ENCODE results near the gene MAEA.
"Not testable (repeated sequence)": the region's sequence is repeated elsewhere in the genome, so short reads cannot be mapped to it uniquely, and the experiment has no call there.

The MAEA gene

DNA sequence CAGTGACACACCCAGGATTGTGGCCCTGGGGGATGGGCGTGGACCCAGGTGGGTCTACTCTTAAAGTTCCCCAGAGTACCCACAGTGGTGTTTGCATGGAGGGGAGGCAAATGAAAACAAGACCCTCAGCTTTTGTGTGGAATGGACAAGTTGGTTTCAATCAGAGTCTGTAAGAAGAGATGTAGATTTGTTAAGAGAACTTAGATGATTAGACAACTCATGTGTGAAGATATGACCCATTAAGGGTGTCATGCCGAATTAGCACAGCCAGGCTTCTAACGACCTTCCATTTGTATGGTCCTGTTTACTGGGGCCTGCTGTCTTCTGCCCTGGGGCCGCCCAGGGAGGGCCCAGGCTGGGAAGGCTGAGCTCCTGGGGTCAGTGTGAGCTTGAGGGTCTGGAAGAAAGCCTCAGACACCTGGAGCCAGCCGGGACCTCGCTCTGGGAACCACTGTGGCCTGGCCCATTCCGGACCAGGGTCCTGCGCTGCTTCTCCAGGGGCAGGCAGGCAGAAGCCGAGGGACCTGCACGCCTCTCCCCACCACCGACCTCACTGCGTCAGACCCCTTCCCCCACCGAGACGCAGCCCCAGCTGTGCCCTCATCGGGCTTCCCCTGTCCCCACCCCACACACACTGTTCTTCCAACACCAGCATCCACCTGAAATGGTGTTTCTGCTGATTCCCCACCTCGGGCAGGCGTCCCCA, 77.7 kb downstream of the MAEA start:
- no peak for DNase-seq (ENCODE audit: low read depth)

DNA sequence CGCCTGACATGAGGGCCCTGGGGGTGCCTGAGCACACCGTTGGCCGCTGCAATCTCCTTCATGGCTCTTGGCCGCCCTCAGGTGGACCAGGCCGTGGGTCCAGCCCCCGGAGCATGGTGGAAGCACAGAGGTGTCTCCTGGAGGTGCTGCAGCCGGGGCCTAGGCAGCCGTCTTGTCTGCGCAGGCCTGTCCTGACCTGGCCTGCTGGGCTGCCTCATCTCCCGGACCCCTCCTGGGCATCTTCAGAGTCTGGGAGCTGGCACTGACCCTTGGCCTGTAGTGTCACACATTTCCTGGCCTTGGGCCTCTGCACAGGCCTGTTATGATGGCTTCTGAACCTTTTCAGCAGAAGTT, 78.2 kb downstream of the MAEA start:
- DNase-seq (ENCODE audit: low read depth), result no peak

DNA sequence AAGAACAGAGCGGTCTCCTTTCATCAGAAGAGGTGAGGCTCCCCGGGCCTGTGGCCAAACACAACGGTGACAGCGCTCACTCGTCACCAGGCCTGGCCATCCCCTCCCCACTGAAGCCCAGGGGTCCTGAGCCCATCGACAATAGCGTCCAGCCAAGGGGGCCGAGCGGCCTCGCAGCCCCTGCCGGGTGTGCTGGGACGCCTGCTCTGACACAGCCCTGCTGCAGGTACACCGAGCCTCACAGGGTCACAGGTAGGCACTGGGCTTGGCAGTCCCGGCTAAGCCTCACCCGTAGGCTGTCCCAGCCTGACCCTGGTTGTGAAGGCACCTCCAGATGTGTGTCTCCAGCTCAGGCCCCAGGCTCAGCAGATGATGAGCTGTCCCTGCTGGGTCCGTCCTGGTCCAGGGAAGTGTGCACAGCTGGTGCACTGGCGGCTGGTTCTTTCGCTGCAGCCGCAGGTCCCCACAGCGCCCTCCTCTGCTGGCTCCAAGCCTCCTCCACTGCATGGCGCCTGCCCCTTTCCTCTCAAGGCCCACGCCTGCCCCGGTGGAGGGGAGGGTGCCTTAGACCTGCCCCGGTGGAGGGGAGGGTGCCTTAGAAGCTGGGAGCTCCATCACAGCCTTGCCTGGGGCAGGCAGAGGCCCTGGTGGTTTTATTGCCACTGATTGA, 78.9 kb downstream of the MAEA start:
- DNase-seq (ENCODE audit: low read depth), result no peak

DNA sequence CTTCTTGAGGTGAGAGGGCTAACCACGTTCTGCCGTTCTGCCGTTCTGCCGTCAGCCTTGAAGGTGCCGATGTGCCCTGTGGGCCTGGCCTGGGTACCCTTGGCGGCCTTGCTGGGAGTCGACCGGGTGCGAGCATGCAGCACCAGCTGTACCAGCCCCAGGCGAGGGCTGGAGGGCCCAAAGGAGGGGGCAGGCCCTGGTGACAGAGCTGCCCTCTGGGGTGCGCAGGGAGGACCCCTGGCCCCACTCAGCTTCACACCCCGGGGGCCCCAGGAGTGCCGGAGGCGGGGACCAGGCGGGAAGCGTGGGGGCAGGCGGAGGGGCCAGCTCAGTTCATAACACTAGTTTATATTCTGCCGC, 79.4 kb downstream of the MAEA start:
- no peak for DNase-seq (ENCODE audit: low read depth)

DNA sequence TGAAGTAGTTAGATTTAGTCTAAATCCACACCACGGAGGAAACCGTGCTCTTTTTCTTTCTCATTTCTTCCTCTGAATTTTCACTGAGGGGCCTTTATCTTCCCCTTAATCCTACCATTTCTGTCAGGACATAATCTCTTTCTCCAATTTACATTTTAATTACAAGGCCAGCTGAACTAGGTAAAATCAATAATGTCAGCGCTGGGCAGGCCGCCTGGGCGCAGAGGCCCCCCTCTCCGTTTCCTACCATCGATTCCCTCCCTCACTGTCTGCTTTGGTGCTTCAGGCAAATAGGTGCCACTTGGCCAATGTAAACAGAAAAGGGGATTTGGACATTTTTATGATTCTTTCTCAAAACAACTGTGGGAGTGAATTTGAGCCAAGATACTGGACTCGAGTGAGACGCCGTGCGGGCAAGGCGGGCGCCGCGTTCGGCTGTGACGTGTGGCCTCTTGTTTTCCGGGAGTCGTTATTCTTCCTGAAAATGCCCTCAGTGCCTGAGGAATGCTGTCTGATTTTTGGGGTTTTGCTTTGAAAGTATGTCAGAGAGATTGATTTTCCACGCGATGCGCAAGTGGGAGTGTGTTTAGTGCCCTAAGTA, 79.9 kb downstream of the MAEA start:
- DNase-seq (ENCODE audit: low read depth), result no peak

DNA sequence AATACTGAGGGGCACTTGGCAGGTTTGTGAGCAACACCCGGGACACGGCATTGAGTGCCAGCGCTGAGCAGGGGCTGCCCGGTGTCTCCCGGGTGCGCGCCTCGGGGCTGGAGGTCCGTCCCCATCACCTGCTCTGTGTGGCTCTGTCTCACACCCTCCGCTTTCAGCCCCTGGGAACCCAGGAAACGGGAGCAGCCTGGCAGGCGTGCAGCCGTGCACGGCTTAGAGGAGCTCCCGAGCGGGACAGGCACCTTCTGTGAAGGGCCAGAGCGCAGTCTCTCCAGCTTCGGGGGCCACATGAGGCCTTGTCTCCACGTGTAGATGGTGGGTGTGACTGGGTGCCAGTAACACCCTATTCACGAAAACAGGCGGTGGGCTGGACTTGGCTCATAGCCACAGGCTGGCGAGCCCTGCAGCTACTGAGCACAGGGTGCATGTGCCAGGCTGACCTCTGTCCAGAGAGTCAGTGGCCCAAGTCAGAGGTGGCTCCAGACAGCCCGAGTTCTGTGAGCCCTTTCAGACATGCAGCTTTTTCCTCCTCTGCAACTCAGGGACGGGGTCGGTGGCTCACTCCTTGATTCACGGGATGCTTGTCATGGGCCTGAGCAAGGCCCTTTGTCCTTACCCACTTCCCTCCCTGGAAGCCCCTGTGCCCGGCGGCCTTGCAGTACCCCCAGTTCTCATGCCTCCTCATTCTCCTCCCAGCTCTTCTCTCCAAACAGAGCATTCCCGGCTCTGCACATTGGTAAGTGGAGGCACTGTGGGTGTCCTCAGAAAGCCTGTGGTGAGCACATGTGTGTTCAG, 80.8 kb downstream of the MAEA start:
- DNase-seq (ENCODE audit: low read depth), result no peak

DNA sequence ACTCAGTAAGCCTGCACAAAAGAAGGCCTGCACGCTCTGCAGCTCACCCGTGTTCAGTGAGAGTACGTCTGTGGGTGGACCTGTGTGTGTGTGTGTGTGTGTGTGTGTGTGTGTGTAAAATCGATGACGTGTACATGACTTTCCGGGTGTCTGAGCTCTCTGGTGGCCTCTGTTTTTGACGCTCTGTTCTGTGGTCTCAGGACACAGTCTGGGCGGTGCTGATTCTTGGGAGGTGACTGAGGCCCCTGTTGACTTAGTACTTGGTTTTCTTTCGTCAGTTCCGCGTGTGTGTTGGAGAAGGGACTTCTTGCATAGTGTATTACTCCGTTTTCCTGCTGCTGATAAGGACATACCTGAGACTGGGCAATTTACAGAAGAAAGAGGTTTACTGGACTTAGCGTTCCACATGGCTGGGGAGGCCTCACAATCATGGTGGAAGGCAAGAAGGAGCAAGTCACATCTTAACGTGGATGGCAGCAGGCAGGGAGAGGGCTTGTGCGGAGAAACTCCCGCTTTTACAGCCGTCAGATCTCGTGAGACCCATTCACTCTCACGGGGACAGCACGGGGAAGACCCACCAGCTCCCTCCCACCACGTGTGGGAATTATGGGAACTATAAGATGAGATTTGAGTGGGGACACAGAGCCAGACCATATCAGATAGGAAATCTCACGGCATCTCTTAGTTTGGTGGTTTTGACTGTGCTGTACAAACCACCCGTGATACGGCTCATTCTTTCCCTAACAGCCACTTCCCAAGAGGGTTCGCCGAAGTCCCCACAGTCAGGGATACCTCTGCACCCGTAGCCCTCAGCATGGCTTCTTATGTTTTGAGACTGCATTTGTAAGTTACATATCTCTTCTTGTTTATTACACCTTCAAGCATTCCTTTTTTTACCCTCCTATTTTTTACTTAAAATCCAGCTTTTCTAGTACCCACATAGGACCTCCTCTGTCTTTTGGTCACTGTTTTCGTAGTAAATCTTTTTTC, 81.8 kb downstream of the MAEA start:
- no peak for DNase-seq (ENCODE audit: low read depth)

DNA sequence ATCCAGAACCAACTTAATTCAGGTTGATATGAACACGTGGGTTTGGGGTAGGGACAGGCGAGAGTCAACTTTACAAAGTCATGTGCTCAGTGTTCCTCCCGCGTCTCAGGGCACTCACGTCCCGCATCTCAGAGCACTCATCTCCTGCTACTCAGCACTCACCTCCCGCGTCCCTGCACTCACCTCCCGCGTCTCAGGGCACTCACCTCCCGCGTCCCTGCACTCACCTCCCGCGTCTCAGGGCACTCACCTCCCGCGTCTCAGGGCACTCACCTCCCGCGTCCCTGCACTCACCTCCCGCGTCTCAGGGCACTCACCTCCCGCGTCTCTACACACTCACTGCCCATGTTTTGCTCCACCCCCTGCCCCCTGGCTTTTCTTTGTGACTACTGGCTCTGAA, 82.9 kb downstream of the MAEA start:
- DNase-seq (ENCODE audit: low read depth), result not testable (repeated sequence)

DNA sequence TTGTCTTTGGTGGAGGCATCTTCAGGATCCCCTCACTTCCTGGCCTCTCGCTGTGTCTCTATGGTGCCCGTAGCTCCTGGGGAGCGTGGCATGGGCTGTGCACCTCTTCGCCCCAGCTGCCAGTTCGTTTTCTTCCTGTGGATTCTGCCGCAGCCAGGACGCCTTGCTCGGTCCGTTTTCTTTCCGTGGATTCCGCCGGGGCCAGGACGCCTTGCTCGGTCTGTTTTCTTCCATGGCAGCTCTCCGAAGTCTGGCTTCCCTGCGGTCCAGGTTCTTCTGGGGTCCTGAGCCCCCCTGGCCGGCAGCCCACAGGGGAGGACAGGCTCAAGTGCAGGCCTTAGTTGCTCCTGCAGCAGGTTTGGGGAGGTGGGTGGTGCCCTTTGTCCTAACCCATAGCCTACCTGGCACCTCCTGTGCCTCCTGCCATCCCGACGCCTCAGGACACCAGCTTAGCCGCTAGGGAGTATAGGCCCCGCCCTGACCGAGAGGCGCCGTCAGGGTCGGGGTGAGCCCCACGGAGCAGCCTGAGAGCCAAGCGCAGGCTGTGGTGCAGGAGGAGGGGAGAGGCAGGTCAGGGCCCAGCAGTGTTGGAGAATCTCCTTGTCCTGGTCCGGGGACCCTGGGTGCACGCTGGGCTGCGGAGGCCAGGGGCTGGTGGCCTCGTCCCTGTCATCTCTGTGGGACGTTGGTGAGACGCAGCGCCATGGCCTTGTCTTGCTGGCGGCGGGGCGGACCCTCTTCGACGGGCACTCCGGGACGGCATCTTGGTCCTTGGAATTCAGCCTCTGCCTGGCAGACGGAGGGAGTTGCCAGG, 84.4 kb downstream of the MAEA start:
- no peak for DNase-seq (ENCODE audit: low read depth)

DNA sequence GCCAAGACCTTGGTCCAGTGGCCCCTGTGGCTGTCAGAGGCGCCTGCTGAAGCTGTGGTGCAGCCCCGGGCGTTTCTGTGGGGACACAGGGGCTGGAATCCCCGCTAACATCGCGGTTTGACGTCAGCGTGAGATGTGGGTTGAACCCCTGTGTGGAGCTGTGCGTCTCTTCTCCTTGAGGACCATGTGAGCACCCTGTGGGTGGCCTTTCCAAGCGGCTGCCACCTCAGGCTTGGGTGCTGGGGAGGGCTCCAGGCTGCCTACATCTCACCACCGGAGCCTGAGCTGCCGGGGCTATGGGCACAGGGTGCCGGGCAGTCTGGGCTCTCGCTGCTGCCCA, 85.0 kb downstream of the MAEA start:
- no peak for DNase-seq (ENCODE audit: low read depth)

DNA sequence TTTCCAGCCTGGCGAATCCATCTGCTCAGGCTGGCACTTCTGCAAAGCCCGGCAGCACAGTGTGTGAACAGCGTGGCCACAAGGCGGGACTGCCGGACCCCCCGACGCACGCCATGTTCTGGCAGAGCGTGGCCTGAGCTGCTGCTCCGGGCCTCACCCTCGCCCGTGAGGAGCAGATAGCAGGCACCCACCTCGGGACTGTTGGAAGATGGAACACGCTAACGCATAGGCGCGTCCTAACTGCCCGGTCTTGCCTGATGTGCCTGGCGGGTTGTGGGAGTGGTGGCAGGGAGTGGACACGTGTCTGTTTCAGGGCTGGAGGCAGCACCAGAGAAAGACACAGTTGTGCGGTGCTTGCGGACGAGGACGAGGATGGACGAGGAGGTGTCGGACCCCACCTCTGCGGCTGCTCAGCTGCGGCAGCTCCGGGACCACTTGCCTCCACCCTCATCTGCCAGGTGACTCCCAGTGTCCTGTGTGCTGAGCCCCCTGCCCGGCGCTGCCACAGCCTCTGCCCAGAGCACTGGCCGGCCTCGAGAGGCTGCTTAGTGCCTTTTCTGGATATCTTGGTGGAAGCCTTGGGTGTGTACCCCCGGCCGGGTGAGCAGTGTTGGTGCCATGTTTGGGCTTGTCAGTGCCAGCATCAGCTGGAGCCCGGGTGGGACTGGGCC, 85.5 kb downstream of the MAEA start:
- no peak for DNase-seq (ENCODE audit: low read depth)

DNA sequence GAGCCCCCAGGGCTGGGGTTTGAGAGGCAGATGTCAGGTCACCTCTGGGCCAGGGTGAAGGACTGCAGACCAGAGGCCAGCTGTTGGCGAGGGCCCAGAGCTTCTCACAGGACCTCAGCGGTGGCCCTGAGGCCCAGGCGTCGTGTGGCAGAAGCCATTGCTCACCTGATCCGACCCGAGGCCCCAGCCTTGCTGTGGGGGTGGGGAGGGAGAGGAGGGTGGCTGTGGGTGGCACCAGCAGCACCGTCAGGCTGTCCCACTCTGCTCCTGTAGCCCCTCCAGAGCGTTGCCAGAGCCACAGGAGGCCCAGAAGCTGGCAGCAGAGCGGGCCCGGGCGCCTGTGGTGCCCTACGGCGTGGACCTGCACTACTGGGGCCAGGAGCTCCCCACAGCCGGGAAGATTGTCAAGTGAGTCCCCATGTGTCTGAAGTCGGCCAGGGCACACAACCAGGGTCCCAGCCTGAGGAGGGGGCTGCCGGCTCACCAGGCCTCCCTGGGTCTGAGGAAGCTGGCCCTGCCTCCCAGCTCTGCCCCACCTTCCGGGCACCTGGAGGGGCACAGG, 86.2 kb downstream of the MAEA start:
- DNase-seq (ENCODE audit: low read depth), result no peak

DNA sequence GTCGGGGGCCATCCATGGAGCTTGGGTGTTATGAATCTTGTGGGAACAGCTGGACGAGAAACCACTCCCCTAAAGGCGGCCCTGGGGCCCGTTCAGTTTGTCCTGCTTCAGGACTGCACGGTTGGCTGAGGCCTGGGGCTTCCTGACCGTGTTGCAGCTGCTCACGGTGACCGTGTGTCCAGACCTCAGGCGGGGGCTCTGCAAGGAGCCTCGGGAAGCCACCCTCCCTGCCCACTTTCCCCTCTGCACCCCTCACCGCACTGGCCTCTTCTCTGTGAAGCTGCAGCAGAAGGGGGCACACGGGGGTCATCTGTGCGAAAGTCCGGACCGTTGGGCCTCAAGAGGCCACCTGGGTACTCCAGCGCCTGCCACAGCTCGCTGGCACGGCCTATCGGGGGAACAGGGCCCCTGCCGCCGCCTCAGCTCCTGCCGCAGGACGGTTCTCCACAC, 86.7 kb downstream of the MAEA start:
- no peak for DNase-seq (ENCODE audit: low read depth)

DNA sequence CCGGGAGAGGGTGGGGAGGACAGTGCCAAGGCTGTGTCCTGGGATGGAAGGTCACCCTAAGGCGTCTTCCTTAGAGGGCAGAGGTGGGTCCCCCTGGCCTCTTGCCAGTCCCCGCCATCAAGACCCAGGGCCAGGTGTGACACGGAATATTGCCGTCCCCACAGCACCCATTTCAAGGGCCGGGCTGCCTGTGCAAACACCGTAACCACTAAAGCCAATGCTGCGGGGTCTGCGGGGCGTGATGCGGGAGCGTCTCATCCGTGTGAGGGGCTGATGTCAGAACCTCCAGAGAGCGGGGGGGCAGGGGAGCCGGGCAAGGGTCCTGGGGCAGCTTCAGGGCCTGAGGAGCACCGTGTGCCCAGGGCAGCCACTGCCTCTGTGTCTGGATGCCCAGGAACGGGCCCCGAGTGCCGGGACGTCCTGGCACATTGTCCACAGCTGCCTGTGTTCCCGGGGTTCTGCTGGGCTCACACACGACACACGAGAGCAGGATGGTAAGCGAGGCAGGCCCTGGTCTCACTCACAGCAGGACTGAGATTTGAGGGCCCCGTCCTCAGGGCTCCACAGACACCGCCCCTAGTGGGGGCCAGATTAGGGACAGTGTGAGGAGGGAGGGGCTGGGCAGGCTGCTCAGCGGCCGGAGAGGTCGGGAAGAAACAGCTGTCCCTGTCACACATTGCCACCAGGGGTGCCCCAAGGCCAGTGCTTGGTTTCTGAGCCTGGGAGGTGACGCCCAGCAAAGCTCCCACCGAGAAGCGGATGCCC, 87.3 kb downstream of the MAEA start:
- DNase-seq (ENCODE audit: low read depth), result no peak

DNA sequence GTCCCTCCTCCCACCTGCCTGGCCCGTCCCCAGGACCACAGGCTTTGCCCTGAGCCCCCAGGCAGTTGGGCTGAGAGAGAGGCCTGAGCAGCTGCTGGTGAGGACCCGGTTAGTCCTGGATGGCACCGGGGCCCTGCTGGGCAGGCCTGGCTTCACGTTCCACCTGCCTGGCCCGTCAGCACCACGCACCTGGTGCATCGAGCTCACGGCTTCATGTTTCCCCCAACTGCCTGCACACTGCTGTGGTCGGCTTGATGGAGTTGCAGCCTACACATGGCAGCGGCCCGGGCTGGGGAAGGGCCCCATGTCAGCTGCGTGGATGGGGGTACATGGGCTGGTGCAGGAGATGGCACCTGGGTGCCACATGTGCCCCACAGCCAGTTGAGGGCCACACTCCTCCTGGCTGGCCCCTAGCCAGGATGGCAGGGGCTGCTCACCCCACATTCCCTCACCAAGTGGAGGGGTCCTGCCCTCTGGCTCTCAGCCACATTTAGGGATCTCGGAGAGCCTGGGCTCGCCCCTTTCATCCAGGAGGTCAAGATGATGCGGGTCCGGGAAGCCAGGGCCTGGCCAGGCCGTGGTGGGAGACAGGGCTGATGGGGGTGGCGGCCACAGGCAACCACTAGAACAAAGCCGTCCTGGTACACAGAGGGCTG, 88.0 kb downstream of the MAEA start:
- DNase-seq (ENCODE audit: low read depth), result no peak

DNA sequence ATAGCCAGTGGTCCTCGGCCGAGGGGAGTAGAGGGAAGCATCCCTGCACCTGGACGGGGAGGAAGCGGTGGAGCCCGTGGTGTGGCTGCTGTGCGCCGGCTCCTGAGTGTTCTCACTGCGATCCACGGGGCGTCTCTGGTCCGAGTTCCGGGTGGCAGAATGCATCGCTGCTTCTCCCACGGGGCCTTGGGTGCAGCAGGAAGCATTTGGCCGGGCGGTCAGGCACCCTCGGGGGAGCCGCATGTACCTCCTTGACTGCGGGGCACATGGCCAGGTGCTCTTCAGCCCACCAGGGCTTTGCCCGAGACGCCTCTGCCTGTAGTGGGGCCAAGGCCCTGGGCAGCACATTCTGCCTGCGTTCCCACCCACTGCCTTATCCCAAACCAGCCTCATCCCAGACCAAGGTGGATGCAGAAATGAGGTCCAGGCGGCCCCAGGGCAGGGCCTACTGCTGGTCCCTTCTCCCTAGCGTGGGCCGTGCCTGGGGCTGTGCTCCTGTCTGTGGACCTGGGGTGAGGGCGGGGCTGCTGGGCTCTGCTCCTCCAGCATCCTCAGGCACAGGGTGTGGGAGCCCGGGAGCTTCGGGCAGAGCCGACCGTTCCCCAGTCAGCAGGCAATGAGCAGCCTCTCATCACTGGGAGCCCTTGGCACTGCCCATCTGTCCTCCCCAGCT, 89.0 kb downstream of the MAEA start:
- DNase-seq (ENCODE audit: low read depth), result no peak

DNA sequence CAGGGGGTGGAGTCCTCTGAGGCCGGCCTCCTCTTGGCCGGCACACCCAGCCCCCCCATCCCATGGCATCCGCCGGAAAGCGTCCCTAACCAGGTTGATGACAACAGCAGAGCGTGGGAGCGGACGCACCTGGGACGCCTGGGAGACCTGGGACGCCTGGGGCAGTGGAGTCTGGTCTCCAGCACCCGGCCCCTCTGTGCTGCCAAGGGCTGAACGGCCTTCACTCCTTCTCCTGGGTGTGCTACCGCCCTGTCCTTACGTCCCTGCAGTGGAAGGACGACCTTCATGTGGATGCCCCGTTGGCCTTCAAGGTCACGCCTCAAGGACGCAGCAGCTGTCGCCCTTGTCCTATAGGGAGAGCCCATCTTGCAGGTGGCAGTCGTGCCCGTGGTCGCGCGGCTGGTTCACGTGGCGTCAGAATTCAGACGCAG, 89.7 kb downstream of the MAEA start:
- DNase-seq (ENCODE audit: low read depth), result no peak

DNA sequence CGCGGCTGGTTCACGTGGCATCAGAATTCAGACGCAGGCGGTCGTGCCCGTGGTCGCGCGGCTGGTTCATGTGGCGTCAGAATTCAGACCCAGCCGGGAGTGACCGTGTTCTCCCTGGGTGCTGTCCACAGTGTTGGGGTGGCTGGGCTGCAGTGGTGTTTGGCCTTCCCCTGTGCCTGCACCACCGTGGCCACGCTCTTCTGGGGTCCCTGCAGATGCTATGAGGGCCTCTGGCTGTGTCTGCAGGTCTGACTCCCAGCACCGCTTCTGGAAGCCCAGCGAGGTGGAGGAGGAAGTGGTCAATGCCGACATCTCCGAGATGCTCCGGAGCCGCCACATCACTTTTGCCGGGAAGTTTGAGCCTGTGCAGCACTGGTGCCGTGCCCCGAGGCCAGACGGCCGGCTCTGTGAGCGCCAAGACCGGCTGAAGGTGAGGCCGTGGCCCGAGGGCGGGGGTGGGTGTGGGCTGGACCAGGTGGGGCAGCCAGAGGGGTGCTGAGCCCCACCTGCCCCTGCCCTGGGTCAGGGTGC, 90.2 kb downstream of the MAEA start:
- no peak for DNase-seq (ENCODE audit: low read depth)

Data from stimulated activated CD8-positive, alpha-beta memory T cell treated with anti-CD3 and anti-CD28 coated beads, Interleukin-15, amount 100 ng/mL, for 24 hours (primary cell).